ENCODE data around the gene MED20. TPM values are rescaled to one million over a fixed set of nuclear protein-coding genes. Genes with fewer than 3 reads are reported as not detected.
"Not testable (repeated sequence)": the region's sequence is repeated elsewhere in the genome, so short reads cannot be mapped to it uniquely, and the experiment has no call there.

MED20 gene
- total RNA-seq, 1 donor from 2014 or later: 40.0 TPM

GRCh38 chr6:41957117-41957516 is 36.2 kb upstream of the MED20 start:
- H3K4me3 ChIP-seq (ENCODE audit: low read depth, low read length): no peak overlapping the region
- FAIRE-seq: no peak
- DNase-seq (ENCODE audit: low read depth): no peak
- no peaks in the 10 kb centered on the region for H3K27me3 ChIP-seq (ENCODE audit: control insufficient read depth, insufficient read depth, low read length)
- no peak for TF ChIP-seq CTCF (IDR thresholded peaks at IDR 0.05; ENCODE audit: insufficient read depth, low read length, severe bottlenecking)
- H3K36me3 ChIP-seq (ENCODE audit: control insufficient read depth, insufficient read depth, low read length): no peaks in the 10 kb centered on the region

GRCh38 chr6:41955412-41955811 is 34.5 kb upstream of the MED20 start:
- TF ChIP-seq CTCF (IDR thresholded peaks at IDR 0.05; ENCODE audit: insufficient read depth, low read length, severe bottlenecking): no peak
- no peak for DNase-seq (ENCODE audit: low read depth)
- Histone ChIP-seq H3K27me3 (ENCODE audit: control insufficient read depth, insufficient read depth, low read length) (no peaks in the 10 kb centered on the region), H3K36me3 (ENCODE audit: control insufficient read depth, insufficient read depth, low read length) (no peaks in the 10 kb centered on the region), H3K4me3 (ENCODE audit: low read depth, low read length) (no peak overlapping the region)
- FAIRE-seq: no peak

- TF ChIP-seq CTCF (IDR thresholded peaks at IDR 0.05; ENCODE audit: insufficient read depth, low read length, severe bottlenecking): no peak
- H3K36me3 ChIP-seq (ENCODE audit: control insufficient read depth, insufficient read depth, low read length): no peaks in the 10 kb centered on the region
- DNase-seq (ENCODE audit: low read depth): no peak
- FAIRE-seq: no peak
- no peaks in the 10 kb centered on the region for H3K27me3 ChIP-seq (ENCODE audit: control insufficient read depth, insufficient read depth, low read length)
- H3K4me3 ChIP-seq (ENCODE audit: low read depth, low read length): no peak overlapping the region
Observed at GRCh38 chr6:41954668-41955067, 33.7 kb upstream of the MED20 start.

GRCh38 chr6:41947581-41948220 is 26.8 kb upstream of the MED20 start:
- no peak for DNase-seq (ENCODE audit: low read depth)
- no peak for FAIRE-seq
- TF ChIP-seq CTCF (IDR thresholded peaks at IDR 0.05; ENCODE audit: insufficient read depth, low read length, severe bottlenecking): no peak
- H3K36me3 ChIP-seq (ENCODE audit: control insufficient read depth, insufficient read depth, low read length): no peaks in the 10 kb centered on the region
- H3K27me3 ChIP-seq (ENCODE audit: control insufficient read depth, insufficient read depth, low read length): no peaks in the 10 kb centered on the region
- no peak overlapping the region for H3K4me3 ChIP-seq (ENCODE audit: low read depth, low read length)

GRCh38 chr6:41943456-41943855 is 22.5 kb upstream of the MED20 start:
- H3K36me3 ChIP-seq (ENCODE audit: control insufficient read depth, insufficient read depth, low read length): no peaks in the 10 kb centered on the region
- H3K4me3 ChIP-seq (ENCODE audit: low read depth, low read length): no peak overlapping the region
- no peak for TF ChIP-seq CTCF (IDR thresholded peaks at IDR 0.05; ENCODE audit: insufficient read depth, low read length, severe bottlenecking)
- no peaks in the 10 kb centered on the region for H3K27me3 ChIP-seq (ENCODE audit: control insufficient read depth, insufficient read depth, low read length)
- FAIRE-seq: no peak
- DNase-seq (ENCODE audit: low read depth): no peak

GRCh38 chr6:41942882-41943281 is 21.9 kb upstream of the MED20 start:
- H3K36me3 ChIP-seq (ENCODE audit: control insufficient read depth, insufficient read depth, low read length); H3K4me3 ChIP-seq (ENCODE audit: low read depth, low read length); FAIRE-seq; H3K27me3 ChIP-seq (ENCODE audit: control insufficient read depth, insufficient read depth, low read length); DNase-seq (ENCODE audit: low read depth): not testable (repeated sequence)

All from bronchial epithelial cell (primary cell).